GM21423 (cell line): ENCODE results near the gene TSPAN31.
"Not testable (repeated sequence)": the region's sequence is repeated elsewhere in the genome, so short reads cannot be mapped to it uniquely, and the experiment has no call there.

Experiments used
- ATAC-seq: cut with Tn5 transposase; IDR thresholded peaks from one replicate; pipeline ENCODE4 v1.9.1; 2021; ENCODE audit warnings: mild to moderate bottlenecking, moderate library complexity; ENCODE audit not compliant: unreplicated experiment

The TSPAN31 gene, protein sequence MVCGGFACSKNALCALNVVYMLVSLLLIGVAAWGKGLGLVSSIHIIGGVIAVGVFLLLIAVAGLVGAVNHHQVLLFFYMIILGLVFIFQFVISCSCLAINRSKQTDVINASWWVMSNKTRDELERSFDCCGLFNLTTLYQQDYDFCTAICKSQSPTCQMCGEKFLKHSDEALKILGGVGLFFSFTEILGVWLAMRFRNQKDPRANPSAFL

GRCh38 chr12:57744777-57745484 lies at the start of gene TSPAN31:
TSPAN31 (plus strand) TSS chr12:57745039; CDS start chr12:57745155, 116 bp downstream.
- ATAC-seq = peak; percentile 79

- no peak for ATAC-seq
Measured at GRCh38 chr12:57695770-57696432, 48.9 kb upstream of the TSPAN31 start.

- no peak for ATAC-seq
Measured at GRCh38 chr12:57697076-57697475, 47.8 kb upstream of the TSPAN31 start.

- ATAC-seq = no peak
Measured at GRCh38 chr12:57698414-57698813, 46.4 kb upstream of the TSPAN31 start.

- ATAC-seq = no peak
Measured at GRCh38 chr12:57700317-57700716, 44.5 kb upstream of the TSPAN31 start.

DNA sequence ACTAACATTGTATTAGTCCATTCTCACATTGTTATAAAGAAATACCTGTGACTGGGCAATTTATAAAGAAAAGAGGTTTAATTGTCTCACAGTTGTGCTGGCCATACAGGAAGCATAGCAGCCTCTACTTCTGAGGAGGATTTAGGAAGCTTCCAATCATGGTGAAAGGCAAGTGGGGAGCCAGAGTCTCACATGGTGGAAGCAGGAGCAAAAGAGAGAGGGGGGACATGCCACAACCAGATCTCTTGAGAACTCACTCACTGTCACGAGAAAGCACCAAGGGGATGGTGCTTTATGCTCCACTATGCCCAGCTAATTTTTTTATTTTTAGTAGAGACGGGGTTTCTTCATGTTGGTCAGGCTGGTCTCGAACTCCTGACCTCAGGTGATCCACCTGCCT lies 37.6 kb upstream of the TSPAN31 start:
- no peak for ATAC-seq

DNA sequence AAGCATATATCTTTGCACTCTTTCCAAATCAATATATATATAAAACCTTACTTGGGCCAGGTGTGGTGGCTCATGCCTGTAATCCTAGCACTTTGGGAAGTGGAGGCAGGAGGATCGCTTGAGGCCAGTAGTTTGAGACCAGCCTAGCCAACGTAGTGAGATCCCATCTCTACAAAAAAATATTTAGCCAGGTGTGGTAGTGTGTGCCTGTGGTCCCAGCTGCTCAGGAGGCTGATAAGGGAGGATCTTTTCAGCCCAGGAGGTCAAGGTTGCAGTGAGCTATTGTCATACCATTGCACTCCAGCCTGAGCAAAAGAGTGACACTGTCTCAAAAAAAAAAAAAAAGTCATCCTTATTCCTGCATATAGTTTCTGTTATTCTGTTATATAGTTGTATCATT lies 36.5 kb upstream of the TSPAN31 start:
- no peak for ATAC-seq

- ATAC-seq = no peak
Measured at GRCh38 chr12:57712701-57713100, 32.1 kb upstream of the TSPAN31 start.

GRCh38 chr12:57713209-57713608 lies 31.6 kb upstream of the TSPAN31 start:
- ATAC-seq = no peak

GRCh38 chr12:57715036-57715748 lies 29.6 kb upstream of the TSPAN31 start:
- ATAC-seq = not testable (repeated sequence)

DNA sequence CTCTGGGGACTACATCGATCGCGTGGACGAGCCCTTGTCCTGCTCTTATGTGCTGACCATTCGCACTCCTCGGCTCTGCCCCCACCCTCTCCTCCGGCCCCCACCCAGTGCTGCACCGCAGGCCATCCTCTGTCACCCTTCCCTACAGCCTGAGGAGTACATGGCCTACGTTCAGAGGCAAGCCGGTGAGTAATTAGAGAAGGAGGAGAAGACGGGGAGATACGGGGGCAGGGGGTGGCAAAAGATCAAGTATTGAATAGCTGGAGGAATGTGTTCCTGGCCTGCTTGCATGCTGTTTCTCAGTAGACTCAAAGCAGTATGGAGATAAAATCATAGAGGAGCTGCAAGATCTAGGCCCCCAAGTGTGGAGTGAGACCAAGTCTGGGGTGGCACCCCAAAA lies 29.1 kb upstream of the TSPAN31 start:
- ATAC-seq = no peak

DNA sequence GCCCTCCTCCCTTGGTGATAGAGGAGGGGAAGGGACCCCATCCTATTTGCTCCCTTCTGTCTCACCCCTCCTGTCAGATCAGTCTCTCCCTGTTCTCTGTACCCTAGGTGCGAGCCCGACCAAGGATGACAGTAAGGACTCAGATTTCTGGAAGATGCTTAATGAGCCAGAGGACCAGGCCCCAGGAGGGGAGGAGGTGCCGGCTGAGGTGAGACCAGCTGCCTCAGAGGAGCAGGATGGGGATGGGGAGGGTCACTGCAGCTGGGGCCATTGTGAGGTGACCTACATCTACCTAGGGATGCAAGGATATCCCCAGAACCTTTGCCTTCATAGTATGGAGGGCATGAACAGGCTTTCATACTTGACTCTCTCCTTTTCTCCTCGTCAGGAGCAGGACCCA lies 28.5 kb upstream of the TSPAN31 start:
- ATAC-seq = no peak

DNA sequence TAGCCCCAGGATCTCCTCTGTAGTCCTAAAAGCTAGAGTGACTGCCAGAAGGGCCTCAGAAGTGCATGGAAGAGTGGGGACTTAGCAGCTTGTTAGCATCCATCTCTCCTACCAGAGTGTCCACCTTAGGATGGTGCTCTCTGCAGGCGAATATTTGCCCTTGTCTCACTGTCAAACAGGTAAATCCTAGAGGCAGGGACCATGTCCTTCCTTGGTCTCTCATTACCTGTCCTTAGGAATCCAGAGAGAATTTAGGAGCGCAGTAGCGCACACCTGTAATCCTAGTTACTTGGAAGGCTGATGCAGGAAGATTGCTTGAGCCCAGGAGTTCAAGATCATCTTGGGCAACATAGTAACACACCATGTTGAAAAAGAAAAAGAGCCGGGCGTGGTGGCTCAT lies 27.7 kb upstream of the TSPAN31 start:
- no peak for ATAC-seq

- ATAC-seq = no peak
Measured at GRCh38 chr12:57717846-57718640, 26.8 kb upstream of the TSPAN31 start.

GRCh38 chr12:57718641-57719528 lies 26.0 kb upstream of the TSPAN31 start:
- ATAC-seq = no peak

DNA sequence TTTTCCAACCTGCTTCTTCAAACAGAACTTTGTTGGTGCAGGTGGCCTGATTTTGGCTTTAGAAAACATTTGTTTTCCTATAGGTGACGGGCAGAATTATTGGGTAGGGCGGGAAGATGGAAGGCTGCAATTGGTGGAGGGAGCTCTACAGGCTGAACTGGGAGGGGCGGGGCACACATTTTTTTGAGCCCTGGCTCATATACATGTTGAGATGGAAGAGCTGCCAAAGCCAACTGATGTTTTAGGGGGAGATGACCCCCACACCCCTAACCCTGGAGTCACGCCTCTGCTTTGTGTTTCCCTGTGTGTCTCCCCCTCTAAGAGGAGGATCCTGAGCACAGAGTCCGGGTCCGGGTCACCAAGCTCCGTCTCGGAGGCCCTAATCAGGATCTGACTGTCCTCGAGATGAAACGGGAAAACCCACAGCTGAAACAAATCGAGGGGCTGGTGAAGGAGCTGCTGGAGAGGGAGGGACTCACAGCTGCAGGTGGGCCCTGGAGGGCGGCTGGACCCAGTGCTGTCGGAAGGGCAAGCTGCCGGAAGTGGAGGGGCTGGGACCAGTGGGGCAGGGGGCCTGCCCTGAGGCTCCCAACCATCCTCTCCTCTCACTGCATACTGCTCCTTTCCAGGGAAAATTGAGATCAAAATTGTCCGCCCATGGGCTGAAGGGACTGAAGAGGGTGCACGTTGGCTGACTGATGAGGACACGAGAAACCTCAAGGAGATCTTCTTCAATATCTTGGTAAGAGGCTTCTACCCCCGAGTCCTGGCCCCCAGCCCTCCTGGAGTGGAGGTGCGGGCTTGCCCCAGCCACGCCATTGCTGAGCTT lies 24.8 kb upstream of the TSPAN31 start:
- ATAC-seq = no peak

- ATAC-seq = no peak
Measured at GRCh38 chr12:57720606-57721595, 23.9 kb upstream of the TSPAN31 start.
